GM23338 (cell line): Measurements from ENCODE around the gene CFTR.

Experiments used
- CREB1 ChIP-seq: fragments of 250-450 bp; sonication (Bioruptor Pico); IDR thresholded peaks from 2 replicates; pipeline ENCODE4 v1.5.0; 2020; ENCODE audit warnings: low read depth, mild to moderate bottlenecking, moderate library complexity
- CTCF ChIP-seq, 2 experiments: fragments of 200-600 bp in 1 of 2; sonication (generic) in 1 of 2; conservative IDR thresholded peaks; 2 replicates each; pipeline versions ENCODE4 v1.5.1 to v1.6.1; 2016 to 2017; ENCODE audit warnings: antibody characterized with exemption in 2 of 2, low read depth in 2 of 2, mild to moderate bottlenecking in 2 of 2, moderate library complexity in 1 of 2
- ETS1 ChIP-seq: IDR thresholded peaks from 2 replicates; pipeline ENCODE4 v1.6.1; 2016; ENCODE audit warnings: antibody characterized with exemption
- EZH2 ChIP-seq: fragments of 200-600 bp; sonication (generic); IDR thresholded peaks from one replicate; pipeline ENCODE4 v1.8.0; 2017; ENCODE audit warnings: antibody characterized with exemption, mild to moderate bottlenecking, low read depth; ENCODE audit not compliant: unreplicated experiment
- EZH2phosphoT487 ChIP-seq: fragments of 200-600 bp; sonication (generic); IDR thresholded peaks from one replicate; pipeline ENCODE4 v1.8.1; 2018; ENCODE audit warnings: antibody characterized with exemption; ENCODE audit not compliant: unreplicated experiment
- JUNB ChIP-seq: IDR thresholded peaks from one replicate; pipeline ENCODE4 v1.6.1; 2016; ENCODE audit warnings: antibody characterized with exemption; ENCODE audit not compliant: unreplicated experiment
- NANOG ChIP-seq: IDR thresholded peaks from 2 replicates; pipeline ENCODE4 v1.6.1; 2016; ENCODE audit warnings: antibody characterized with exemption, borderline replicate concordance
- POLR2AphosphoS5 ChIP-seq: IDR thresholded peaks from 2 replicates; pipeline ENCODE4 v1.6.1; 2016; ENCODE audit warnings: antibody characterized with exemption, low read depth
- REST ChIP-seq: IDR thresholded peaks from one replicate; pipeline ENCODE4 v1.6.1; 2018; ENCODE audit warnings: antibody characterized with exemption; ENCODE audit not compliant: unreplicated experiment
- STAT1 ChIP-seq: IDR thresholded peaks from one replicate; pipeline ENCODE4 v1.6.1; 2016; ENCODE audit warnings: antibody characterized with exemption; ENCODE audit not compliant: unreplicated experiment
- ZNF114 ChIP-seq: fragments of 250-450 bp; sonication (Bioruptor Pico); IDR thresholded peaks from 2 replicates; pipeline ENCODE4 v1.5.0; 2020; ENCODE audit warnings: mild to moderate bottlenecking, moderate library complexity
- ZNF462 ChIP-seq: fragments of 250-450 bp; sonication (Bioruptor Pico); IDR thresholded peaks from 2 replicates; pipeline ENCODE4 v1.5.0; 2020; ENCODE audit warnings: mild to moderate bottlenecking, moderate library complexity

GRCh38 chr7:117685795-117686194 is 206.0 kb downstream of the CFTR start:
- TF ChIP-seq EZH2: no peak
- no peak for TF ChIP-seq CTCF (conservative IDR thresholded peaks at IDR 0.05; ENCODE audit: low read depth in 2 of 2)
- TF ChIP-seq POLR2AphosphoS5: no peak
- TF ChIP-seq CREB1 (CRISPR knock-in tag): no peak
- TF ChIP-seq ZNF462 (CRISPR knock-in tag): no peak
- TF ChIP-seq REST: no peak
- TF ChIP-seq JUNB: no peak
- TF ChIP-seq ZNF114 (CRISPR knock-in tag): no peak
- no peak for TF ChIP-seq EZH2phosphoT487
- no peak for TF ChIP-seq NANOG
- no peak for TF ChIP-seq STAT1
- no peak for TF ChIP-seq ETS1
